ENCODE results near the gene AMPD3.

DNA sequence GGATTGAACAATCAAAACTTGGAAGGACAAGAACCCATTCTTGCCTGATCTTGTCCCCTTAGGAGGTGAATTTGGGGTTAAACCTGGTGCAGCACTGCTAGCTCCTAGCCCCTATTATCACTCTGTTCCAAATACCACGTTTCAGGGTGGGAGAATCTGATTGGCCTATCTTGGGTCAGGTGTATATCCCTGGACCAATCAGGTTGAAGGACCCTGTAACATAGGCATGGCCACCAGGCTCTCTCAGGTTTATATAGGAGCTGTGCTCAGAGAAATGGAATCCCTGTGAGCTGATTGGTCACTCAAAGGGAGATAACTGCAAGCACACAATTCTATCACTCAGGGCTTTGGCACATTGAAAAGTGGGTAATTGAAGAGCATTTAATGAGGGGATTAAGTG lies 26.6 kb upstream of the AMPD3 start:
- TF ChIP-seq POLR2A (IDR thresholded peaks at IDR 0.05) (no peak), POLR2AphosphoS5 (IDR thresholded peaks at IDR 0.05) (no peak)
- TF ChIP-seq, protein P1, sequence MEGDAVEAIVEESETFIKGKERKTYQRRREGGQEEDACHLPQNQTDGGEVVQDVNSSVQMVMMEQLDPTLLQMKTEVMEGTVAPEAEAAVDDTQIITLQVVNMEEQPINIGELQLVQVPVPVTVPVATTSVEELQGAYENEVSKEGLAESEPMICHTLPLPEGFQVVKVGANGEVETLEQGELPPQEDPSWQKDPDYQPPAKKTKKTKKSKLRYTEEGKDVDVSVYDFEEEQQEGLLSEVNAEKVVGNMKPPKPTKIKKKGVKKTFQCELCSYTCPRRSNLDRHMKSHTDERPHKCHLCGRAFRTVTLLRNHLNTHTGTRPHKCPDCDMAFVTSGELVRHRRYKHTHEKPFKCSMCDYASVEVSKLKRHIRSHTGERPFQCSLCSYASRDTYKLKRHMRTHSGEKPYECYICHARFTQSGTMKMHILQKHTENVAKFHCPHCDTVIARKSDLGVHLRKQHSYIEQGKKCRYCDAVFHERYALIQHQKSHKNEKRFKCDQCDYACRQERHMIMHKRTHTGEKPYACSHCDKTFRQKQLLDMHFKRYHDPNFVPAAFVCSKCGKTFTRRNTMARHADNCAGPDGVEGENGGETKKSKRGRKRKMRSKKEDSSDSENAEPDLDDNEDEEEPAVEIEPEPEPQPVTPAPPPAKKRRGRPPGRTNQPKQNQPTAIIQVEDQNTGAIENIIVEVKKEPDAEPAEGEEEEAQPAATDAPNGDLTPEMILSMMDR (IDR thresholded peaks at IDR 0.05) = no peak

Data from sigmoid colon (tissue), 4 donors.